ENCODE measurements around the gene RASA1. TPM values are rescaled to one million over a fixed set of nuclear protein-coding genes. Genes with fewer than 3 reads are reported as not detected.

Gene RASA1
- total RNA-seq, 6 experiments from 2014 or later = 7.1 to 9.9 (median 8.7) TPM

DNA sequence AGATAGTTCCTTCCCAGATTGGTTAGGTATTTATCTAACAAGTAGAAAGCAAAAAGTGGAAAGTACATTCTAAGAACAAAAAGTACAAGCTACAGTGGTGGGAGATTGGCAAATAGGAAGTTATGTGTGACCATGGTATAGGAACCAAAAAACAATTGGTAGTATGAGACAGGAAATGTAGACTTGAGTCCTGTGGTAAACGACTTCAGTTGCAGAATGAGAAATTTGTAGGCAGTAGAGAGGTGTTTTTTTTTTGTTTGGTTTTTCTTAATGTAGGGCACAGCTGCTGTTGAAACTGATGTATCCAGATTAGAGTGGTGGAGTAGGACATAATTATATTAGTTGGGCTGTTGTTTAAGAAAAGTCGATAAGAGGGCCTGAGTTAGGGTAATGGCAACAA is 73.0 kb downstream of the RASA1 start:
- intact Hi-C loops (cut with DNase I) = no loop called here
- peaks cover 0 to 22% (median 3%) of the 10 kb centered on the region in 4 donors for H3K36me3 ChIP-seq
- ATAC-seq (peak; percentile 37 to 61 (median 52)), DNase-seq (no peak)
- peak; percentile 16 for TF ChIP-seq POLR2A (IDR thresholded peaks at IDR 0.05)
- TF ChIP-seq, protein P1, sequence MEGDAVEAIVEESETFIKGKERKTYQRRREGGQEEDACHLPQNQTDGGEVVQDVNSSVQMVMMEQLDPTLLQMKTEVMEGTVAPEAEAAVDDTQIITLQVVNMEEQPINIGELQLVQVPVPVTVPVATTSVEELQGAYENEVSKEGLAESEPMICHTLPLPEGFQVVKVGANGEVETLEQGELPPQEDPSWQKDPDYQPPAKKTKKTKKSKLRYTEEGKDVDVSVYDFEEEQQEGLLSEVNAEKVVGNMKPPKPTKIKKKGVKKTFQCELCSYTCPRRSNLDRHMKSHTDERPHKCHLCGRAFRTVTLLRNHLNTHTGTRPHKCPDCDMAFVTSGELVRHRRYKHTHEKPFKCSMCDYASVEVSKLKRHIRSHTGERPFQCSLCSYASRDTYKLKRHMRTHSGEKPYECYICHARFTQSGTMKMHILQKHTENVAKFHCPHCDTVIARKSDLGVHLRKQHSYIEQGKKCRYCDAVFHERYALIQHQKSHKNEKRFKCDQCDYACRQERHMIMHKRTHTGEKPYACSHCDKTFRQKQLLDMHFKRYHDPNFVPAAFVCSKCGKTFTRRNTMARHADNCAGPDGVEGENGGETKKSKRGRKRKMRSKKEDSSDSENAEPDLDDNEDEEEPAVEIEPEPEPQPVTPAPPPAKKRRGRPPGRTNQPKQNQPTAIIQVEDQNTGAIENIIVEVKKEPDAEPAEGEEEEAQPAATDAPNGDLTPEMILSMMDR (IDR thresholded peaks at IDR 0.05) = no peak
- WGBS (ENCODE audit: insufficient coverage, low coverage, low lambda C conversion rate, missing lambda C conversion rate) = 50% methylated on average over 2 of the region's 2 CpGs
- H3K4me1 ChIP-seq = no peaks in the 10 kb centered on the region
- H3K27me3 ChIP-seq = no peaks in the 10 kb centered on the region
- no peaks in the 10 kb centered on the region for H3K9me3 ChIP-seq
- no peak overlapping the region for H3K27ac ChIP-seq
- no peak overlapping the region for H3K4me3 ChIP-seq

DNA sequence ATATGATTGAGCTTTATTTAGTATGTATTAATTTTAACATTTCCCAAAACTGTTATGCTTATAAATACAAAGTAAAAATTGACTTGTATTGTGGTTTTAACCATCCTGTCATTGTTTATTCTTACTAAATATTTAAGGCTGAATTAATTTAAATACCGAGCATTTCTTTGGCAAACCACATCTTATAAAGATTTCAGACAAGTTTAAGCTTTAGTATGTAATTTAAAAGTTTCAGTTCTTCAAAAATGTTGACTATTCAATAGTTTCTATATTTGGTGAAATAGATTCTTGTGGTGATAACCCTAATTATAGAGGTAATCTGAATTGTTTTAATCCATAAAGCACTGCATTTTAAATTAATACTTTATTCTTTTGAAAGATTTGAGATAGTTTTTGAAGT is 79.6 kb downstream of the RASA1 start:
- no peak for TF ChIP-seq POLR2A (IDR thresholded peaks at IDR 0.05)
- TF ChIP-seq, protein P1 (IDR thresholded peaks at IDR 0.05) = no peak
- no peak for ATAC-seq
- no peaks in the 10 kb centered on the region for H3K4me1 ChIP-seq
- no peak for DNase-seq
- H3K27ac ChIP-seq = no peak overlapping the region
- H3K9me3 ChIP-seq = no peaks in the 10 kb centered on the region
- no peaks in the 10 kb centered on the region for H3K27me3 ChIP-seq
- H3K4me3 ChIP-seq = no peak overlapping the region
- intact Hi-C loops (cut with DNase I) = no loop called here
- H3K36me3 ChIP-seq = peaks cover 0 to under 1% (median 0%) of the 10 kb centered on the region in 4 donors
- WGBS (ENCODE audit: insufficient coverage, low coverage, low lambda C conversion rate, missing lambda C conversion rate) = 94% methylated on average over 1 of the region's 1 CpG

DNA sequence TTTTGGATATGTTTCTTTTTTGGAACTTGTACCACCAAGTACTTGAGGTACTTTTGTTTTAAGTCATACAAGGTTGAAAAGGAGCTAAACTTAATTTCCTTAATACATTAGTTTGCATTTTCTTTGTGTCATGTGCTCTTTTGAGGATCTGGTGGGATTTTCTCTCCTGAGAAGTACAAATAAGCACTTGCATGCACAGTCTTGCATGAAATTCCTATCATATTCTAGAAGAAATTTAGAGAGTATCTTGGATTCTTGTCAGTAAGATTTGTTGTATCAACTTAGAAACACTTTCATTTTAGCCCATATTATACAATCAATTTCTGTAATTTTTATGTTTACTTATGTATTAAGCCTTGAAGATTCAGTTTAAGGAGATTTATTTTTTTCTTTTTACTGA is 80.2 kb downstream of the RASA1 start:
- no peaks in the 10 kb centered on the region for H3K27me3 ChIP-seq
- DNase-seq = no peak
- no peak overlapping the region for H3K4me3 ChIP-seq
- ATAC-seq = no peak
- intact Hi-C loops (cut with DNase I) = no loop called here
- TF ChIP-seq POLR2A (IDR thresholded peaks at IDR 0.05) = no peak
- TF ChIP-seq, protein P1 (IDR thresholded peaks at IDR 0.05) = no peak
- no peaks in the 10 kb centered on the region for H3K9me3 ChIP-seq
- no peaks in the 10 kb centered on the region for H3K36me3 ChIP-seq
- no peak overlapping the region for H3K27ac ChIP-seq
- no peaks in the 10 kb centered on the region for H3K4me1 ChIP-seq

DNA sequence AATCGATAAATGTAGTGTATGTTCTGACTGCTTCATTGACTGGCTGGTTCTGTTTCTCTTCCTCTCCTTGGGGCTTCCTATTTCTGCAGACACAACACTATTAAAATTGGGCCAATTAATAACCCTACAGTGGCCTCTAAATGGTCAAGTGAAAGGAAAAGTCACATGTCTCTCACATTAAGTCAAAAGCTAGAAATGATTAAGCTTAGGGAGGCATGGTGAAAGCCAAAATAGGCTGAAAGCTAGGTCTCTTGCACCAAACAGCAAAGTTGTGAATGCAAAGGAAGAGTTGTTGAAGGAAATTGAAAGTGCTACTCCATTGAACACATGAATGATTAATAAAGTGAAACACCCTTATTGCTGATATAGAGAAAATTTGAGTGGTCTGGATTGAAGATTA is 86.8 kb downstream of the RASA1 start:
- no peaks in the 10 kb centered on the region for H3K9me3 ChIP-seq
- TF ChIP-seq, protein P1 (IDR thresholded peaks at IDR 0.05) = no peak
- no peak for TF ChIP-seq POLR2A (IDR thresholded peaks at IDR 0.05)
- no peak for DNase-seq
- no peaks in the 10 kb centered on the region for H3K4me1 ChIP-seq
- intact Hi-C loops (cut with DNase I) = no loop called here
- 89% methylated on average over 1 of the region's 1 CpG for WGBS (ENCODE audit: insufficient coverage, low coverage, low lambda C conversion rate, missing lambda C conversion rate)
- H3K4me3 ChIP-seq = no peak overlapping the region
- no peak overlapping the region for H3K27ac ChIP-seq
- H3K27me3 ChIP-seq = no peaks in the 10 kb centered on the region
- no peak for ATAC-seq
- peaks cover 0 to 4% (median 0%) of the 10 kb centered on the region in 4 donors for H3K36me3 ChIP-seq

DNA sequence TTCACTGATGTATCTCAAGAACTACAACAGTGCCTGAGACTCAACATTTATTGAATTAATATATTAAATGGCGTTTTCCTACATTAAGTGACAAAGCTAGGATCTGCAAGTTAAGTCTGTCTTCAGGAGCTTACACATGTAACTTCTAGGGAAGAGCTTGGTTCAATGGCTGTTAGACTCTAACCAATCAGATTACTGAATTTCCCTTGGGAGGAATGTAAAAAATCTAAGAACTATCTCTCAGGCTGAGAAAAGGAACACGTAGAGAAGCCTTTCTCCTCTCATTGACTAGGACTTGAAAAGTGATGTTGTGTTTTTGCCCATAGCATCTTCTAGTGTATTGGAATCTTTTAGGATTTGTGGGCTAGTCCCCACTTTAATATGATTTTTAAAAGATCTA is 91.4 kb downstream of the RASA1 start:
- intact Hi-C loops (cut with DNase I) = no loop called here
- Histone ChIP-seq H3K27ac (no peak overlapping the region), H3K4me1 (no peaks in the 10 kb centered on the region), H3K27me3 (no peaks in the 10 kb centered on the region), H3K9me3 (no peaks in the 10 kb centered on the region), H3K36me3 (peaks cover 0 to 2% (median 0%) of the 10 kb centered on the region in 4 donors), H3K4me3 (no peak overlapping the region)
- ATAC-seq = no peak
- 93% methylated on average over 2 of the region's 2 CpGs for WGBS (ENCODE audit: insufficient coverage, low coverage, low lambda C conversion rate, missing lambda C conversion rate)
- no peak for TF ChIP-seq POLR2A (IDR thresholded peaks at IDR 0.05)
- TF ChIP-seq, protein P1 (IDR thresholded peaks at IDR 0.05) = no peak
- DNase-seq = no peak
